ENCODE measurements around the gene SFXN4.
"Not testable (repeated sequence)": the region's sequence is repeated elsewhere in the genome, so short reads cannot be mapped to it uniquely, and the experiment has no call there.

The SFXN4 gene

GRCh38 chr10:119116326-119116951, 49.1 kb downstream of the SFXN4 start:
- H3K4me3 ChIP-seq (ENCODE audit: low read depth, low read length): no peak overlapping the region
- no peak overlapping the region for H3K9ac ChIP-seq (ENCODE audit: low read depth, low read length)
- H3K9me3 ChIP-seq (ENCODE audit: control insufficient read depth, insufficient read depth, low read length): no peaks in the 10 kb centered on the region
- H3K36me3 ChIP-seq (ENCODE audit: control insufficient read depth, insufficient read depth, low read length): peaks cover 29% of the 10 kb centered on the region
- H3K4me1 ChIP-seq (ENCODE audit: control insufficient read depth, insufficient read depth, low read length): no peaks in the 10 kb centered on the region
- H3K27me3 ChIP-seq (ENCODE audit: control insufficient read depth, insufficient read depth, low read length): no peaks in the 10 kb centered on the region

DNA sequence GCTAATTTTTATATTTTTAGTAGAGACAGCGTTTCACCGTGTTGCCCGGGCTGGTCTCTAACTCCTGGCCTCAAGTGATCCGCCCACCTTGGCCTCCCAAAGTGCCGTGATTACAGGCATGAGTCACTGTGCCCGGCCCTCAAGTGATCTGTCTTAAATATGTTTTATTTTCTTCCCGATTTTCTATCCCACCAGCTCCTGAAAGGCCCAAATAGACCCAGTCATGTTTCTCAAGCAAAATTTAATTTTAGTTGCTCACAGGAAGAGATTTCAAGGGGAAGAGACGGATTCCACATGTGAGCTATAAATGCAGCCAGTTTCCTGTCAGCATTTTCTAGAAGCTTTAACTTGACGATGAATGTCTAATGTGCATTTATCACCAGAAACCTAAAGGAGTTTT, 49.6 kb downstream of the SFXN4 start:
- Histone ChIP-seq H3K36me3 (ENCODE audit: control insufficient read depth, insufficient read depth, low read length) (peaks cover 26% of the 10 kb centered on the region), H3K4me3 (ENCODE audit: low read depth, low read length) (no peak overlapping the region), H3K9ac (ENCODE audit: low read depth, low read length) (no peak overlapping the region)

GRCh38 chr10:119113751-119114732, 51.5 kb downstream of the SFXN4 start:
- no peaks in the 10 kb centered on the region for H3K27me3 ChIP-seq (ENCODE audit: control insufficient read depth, insufficient read depth, low read length)
- H3K9ac ChIP-seq (ENCODE audit: low read depth, low read length): no peak overlapping the region
- no peak overlapping the region for H3K4me3 ChIP-seq (ENCODE audit: low read depth, low read length)
- H3K4me1 ChIP-seq (ENCODE audit: control insufficient read depth, insufficient read depth, low read length): no peaks in the 10 kb centered on the region
- H3K36me3 ChIP-seq (ENCODE audit: control insufficient read depth, insufficient read depth, low read length): peaks cover 19% of the 10 kb centered on the region
- H3K9me3 ChIP-seq (ENCODE audit: control insufficient read depth, insufficient read depth, low read length): no peaks in the 10 kb centered on the region

More for the DNA sequence above, 49.6 kb downstream of the SFXN4 start:
- Histone ChIP-seq H3K4me1 (ENCODE audit: control insufficient read depth, insufficient read depth, low read length) (no peaks in the 10 kb centered on the region), H3K9me3 (ENCODE audit: control insufficient read depth, insufficient read depth, low read length) (no peaks in the 10 kb centered on the region), H3K27me3 (ENCODE audit: control insufficient read depth, insufficient read depth, low read length) (no peaks in the 10 kb centered on the region)

DNA sequence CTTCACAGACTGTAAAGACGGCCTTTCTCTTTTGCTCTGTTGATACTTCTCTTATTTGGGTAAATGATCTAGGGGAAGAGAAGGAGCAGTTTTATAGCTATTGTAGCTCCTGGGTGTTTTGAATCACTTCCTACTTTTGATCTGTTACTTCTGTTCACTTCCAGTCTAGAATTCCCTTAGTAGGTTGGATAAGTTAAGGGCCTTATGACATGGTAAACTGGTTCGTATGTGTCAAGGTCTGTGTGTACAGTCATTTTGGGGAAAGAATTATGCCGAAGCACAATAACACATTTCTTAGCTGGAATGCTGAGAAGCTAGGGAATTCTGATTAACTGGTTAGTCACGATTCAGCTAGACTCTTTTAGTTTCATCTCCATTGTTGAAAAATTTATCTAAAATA, 53.5 kb downstream of the SFXN4 start:
- no peak overlapping the region for H3K4me3 ChIP-seq (ENCODE audit: low read depth, low read length)
- no peak overlapping the region for H3K9ac ChIP-seq (ENCODE audit: low read depth, low read length)
- no peaks in the 10 kb centered on the region for H3K27me3 ChIP-seq (ENCODE audit: control insufficient read depth, insufficient read depth, low read length)
- H3K36me3 ChIP-seq (ENCODE audit: control insufficient read depth, insufficient read depth, low read length): peaks cover 18% of the 10 kb centered on the region
- no peaks in the 10 kb centered on the region for H3K9me3 ChIP-seq (ENCODE audit: control insufficient read depth, insufficient read depth, low read length)
- H3K4me1 ChIP-seq (ENCODE audit: control insufficient read depth, insufficient read depth, low read length): no peaks in the 10 kb centered on the region

GRCh38 chr10:119107771-119108170, 57.7 kb downstream of the SFXN4 start:
- H3K9me3 ChIP-seq (ENCODE audit: control insufficient read depth, insufficient read depth, low read length); H3K36me3 ChIP-seq (ENCODE audit: control insufficient read depth, insufficient read depth, low read length); H3K4me3 ChIP-seq (ENCODE audit: low read depth, low read length); H3K27me3 ChIP-seq (ENCODE audit: control insufficient read depth, insufficient read depth, low read length); H3K9ac ChIP-seq (ENCODE audit: low read depth, low read length); H3K4me1 ChIP-seq (ENCODE audit: control insufficient read depth, insufficient read depth, low read length): not testable (repeated sequence)

- not testable (repeated sequence) for H3K9me3 ChIP-seq (ENCODE audit: control insufficient read depth, insufficient read depth, low read length); H3K27me3 ChIP-seq (ENCODE audit: control insufficient read depth, insufficient read depth, low read length); H3K36me3 ChIP-seq (ENCODE audit: control insufficient read depth, insufficient read depth, low read length); H3K4me1 ChIP-seq (ENCODE audit: control insufficient read depth, insufficient read depth, low read length); H3K9ac ChIP-seq (ENCODE audit: low read depth, low read length); H3K4me3 ChIP-seq (ENCODE audit: low read depth, low read length)
Observed at GRCh38 chr10:119107106-119107505, 58.4 kb downstream of the SFXN4 start.

DNA sequence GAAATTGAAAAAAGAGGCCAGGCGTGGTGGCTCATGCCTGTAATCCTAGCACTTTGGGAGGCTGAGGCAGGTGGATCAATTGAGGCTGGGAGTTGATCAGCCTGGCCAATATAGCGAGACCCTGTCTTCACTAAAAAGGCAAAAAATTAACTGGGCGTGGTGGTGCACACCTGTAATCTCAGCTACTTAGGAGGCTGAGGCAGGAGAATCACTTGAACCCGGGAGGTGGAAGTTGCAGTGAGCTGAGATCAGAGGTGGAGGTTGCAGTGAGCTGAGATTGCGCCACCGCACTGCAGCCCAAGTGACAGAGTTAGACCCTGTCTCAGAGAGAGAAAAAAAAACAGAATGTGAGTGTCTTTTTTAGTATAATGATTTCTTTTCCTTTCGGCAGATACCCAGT, 59.6 kb downstream of the SFXN4 start:
- H3K9ac ChIP-seq (ENCODE audit: low read depth, low read length); H3K9me3 ChIP-seq (ENCODE audit: control insufficient read depth, insufficient read depth, low read length); H3K27me3 ChIP-seq (ENCODE audit: control insufficient read depth, insufficient read depth, low read length); H3K36me3 ChIP-seq (ENCODE audit: control insufficient read depth, insufficient read depth, low read length); H3K4me1 ChIP-seq (ENCODE audit: control insufficient read depth, insufficient read depth, low read length); H3K4me3 ChIP-seq (ENCODE audit: low read depth, low read length): not testable (repeated sequence)

DNA sequence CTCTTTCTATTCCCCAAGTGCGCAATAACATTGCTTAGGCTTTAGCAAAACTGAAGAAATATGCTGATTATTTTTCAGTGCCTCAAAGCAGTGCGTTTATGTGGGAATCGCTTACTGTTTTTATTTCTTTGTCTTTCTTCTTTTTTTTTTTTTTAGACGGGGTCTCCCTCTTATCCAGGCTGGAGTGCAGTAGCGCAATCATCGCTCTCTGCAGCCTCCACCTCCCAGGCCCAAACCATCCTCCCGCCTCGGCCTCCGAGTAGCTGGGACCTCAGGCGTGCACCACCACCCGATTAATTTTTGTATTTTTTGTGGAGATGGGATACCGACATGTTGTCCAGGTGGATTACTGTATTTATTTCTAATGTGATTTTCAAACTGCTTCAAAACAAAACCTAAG, 60.4 kb downstream of the SFXN4 start:
- Histone ChIP-seq H3K27me3 (ENCODE audit: control insufficient read depth, insufficient read depth, low read length) (no peaks in the 10 kb centered on the region), H3K9ac (ENCODE audit: low read depth, low read length) (peak overlapping the region; percentile 76), H3K36me3 (ENCODE audit: control insufficient read depth, insufficient read depth, low read length) (peaks cover 6% of the 10 kb centered on the region), H3K4me1 (ENCODE audit: control insufficient read depth, insufficient read depth, low read length) (peaks cover 6% of the 10 kb centered on the region), H3K4me3 (ENCODE audit: low read depth, low read length) (peak overlapping the region; percentile 80), H3K9me3 (ENCODE audit: control insufficient read depth, insufficient read depth, low read length) (no peaks in the 10 kb centered on the region)

DNA sequence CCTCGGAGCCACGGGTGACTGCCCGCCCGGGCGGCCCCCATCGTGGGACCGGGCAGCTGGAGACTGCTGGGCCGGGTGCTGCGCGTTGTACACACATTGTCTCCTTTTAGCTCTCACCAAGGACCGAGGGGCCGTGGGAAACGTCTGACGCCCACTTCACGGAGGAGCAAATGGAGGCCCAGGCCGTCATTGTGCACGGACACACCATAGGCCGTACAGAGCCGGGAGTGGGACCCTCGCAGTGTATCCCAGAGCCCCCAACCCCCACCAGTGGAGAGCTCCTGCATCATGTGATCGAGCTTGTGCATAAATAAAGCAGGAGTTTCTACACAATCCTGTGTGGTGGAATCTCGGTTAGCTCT, 60.9 kb downstream of the SFXN4 start:
- Histone ChIP-seq H3K4me1 (ENCODE audit: control insufficient read depth, insufficient read depth, low read length) (peaks cover 6% of the 10 kb centered on the region), H3K9me3 (ENCODE audit: control insufficient read depth, insufficient read depth, low read length) (no peaks in the 10 kb centered on the region), H3K9ac (ENCODE audit: low read depth, low read length) (peak overlapping the region; percentile 76), H3K27me3 (ENCODE audit: control insufficient read depth, insufficient read depth, low read length) (no peaks in the 10 kb centered on the region), H3K4me3 (ENCODE audit: low read depth, low read length) (peak overlapping the region; percentile 80), H3K36me3 (ENCODE audit: control insufficient read depth, insufficient read depth, low read length) (peaks cover 6% of the 10 kb centered on the region)

DNA sequence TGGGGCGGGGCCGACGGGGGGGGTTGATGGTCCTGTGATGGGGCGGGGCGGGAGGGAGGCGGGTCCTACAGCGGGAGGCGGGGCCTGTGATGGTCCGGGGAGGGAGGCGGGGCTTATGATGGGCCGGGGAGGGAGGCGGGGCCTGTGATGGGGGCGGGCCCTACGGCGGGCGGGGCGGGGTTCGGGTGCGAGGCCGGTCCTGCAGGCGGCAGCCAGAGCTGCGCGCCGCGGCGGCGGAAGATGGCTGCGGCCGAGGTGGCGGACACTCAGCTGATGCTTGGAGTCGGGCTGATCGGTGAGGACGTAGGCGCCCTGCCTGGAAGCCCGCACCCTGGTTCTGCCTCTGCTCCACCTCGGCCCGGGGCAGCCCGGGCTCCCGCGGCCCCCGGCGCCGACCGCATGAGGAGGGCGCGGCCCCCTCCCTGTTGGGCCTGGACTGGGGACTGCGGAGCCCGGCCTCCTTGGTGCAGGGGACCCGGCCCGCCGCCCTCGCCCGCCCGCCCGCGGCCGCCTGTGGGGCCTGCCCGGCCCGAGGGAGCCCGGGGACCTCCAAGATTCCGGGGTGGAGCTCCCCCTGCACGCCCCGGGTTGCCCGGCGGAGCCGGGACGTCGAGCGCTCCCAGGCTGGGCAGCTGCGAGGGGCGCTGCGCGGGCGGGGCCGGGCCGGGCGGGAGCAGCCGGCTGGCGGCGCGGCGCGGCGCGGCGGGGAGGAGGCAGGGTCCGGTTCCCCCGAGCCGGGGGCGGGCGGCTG, 61.4 kb downstream of the SFXN4 start, which contains the start of gene DENND10:
TSS of gene DENND10 (plus strand) at position 211 of the 751 bp plus-strand sequence. CDS start at position 241, 30 bp downstream.
- H3K9me3 ChIP-seq (ENCODE audit: control insufficient read depth, insufficient read depth, low read length): no peaks in the 10 kb centered on the region
- no peaks in the 10 kb centered on the region for H3K27me3 ChIP-seq (ENCODE audit: control insufficient read depth, insufficient read depth, low read length)
- H3K9ac ChIP-seq (ENCODE audit: low read depth, low read length): peak within 1 kb of the TSS; percentile 76
- peaks cover 6% of the 10 kb centered on the region for H3K36me3 ChIP-seq (ENCODE audit: control insufficient read depth, insufficient read depth, low read length)
- H3K4me1 ChIP-seq (ENCODE audit: control insufficient read depth, insufficient read depth, low read length): peaks cover 6% of the 10 kb centered on the region
- peak within 1 kb of the TSS; percentile 80 for H3K4me3 ChIP-seq (ENCODE audit: low read depth, low read length)

- Histone ChIP-seq H3K27me3 (ENCODE audit: control insufficient read depth, insufficient read depth, low read length) (no peaks in the 10 kb centered on the region), H3K4me3 (ENCODE audit: low read depth, low read length) (peak overlapping the region; percentile 1), H3K9me3 (ENCODE audit: control insufficient read depth, insufficient read depth, low read length) (no peaks in the 10 kb centered on the region), H3K4me1 (ENCODE audit: control insufficient read depth, insufficient read depth, low read length) (peaks cover 6% of the 10 kb centered on the region), H3K9ac (ENCODE audit: low read depth, low read length) (no peak overlapping the region), H3K36me3 (ENCODE audit: control insufficient read depth, insufficient read depth, low read length) (peaks cover 6% of the 10 kb centered on the region)
Observed at GRCh38 chr10:119103241-119103902, 62.1 kb downstream of the SFXN4 start.
